IPS-15b (cell line): Measurements from ENCODE around the gene INHBC.

Experiments
- H3K27me3 ChIP-seq: one replicate; pipeline ENCODE4 v1.6.1; 2013; ENCODE audit warnings: low read length; ENCODE audit not compliant: control insufficient read depth, insufficient read depth
- H3K36me3 ChIP-seq: one replicate; pipeline ENCODE4 v1.6.1; 2013; ENCODE audit warnings: low read length; ENCODE audit not compliant: control insufficient read depth, insufficient read depth
- H3K4me1 ChIP-seq: one replicate; pipeline ENCODE4 v1.6.1; 2013; ENCODE audit warnings: mild to moderate bottlenecking, low read length; ENCODE audit not compliant: control insufficient read depth, insufficient read depth
- H3K4me3 ChIP-seq: one replicate; pipeline ENCODE4 v1.5.1; 2013; ENCODE audit warnings: low read depth, low read length
- H3K9ac ChIP-seq: one replicate; pipeline ENCODE4 v1.6.1; 2013; ENCODE audit warnings: low read depth, mild to moderate bottlenecking, low read length
- H3K9me3 ChIP-seq: one replicate; pipeline ENCODE4 v1.6.1; 2013; ENCODE audit warnings: mild to moderate bottlenecking, low read length; ENCODE audit not compliant: control insufficient read depth, insufficient read depth

INHBC gene

DNA sequence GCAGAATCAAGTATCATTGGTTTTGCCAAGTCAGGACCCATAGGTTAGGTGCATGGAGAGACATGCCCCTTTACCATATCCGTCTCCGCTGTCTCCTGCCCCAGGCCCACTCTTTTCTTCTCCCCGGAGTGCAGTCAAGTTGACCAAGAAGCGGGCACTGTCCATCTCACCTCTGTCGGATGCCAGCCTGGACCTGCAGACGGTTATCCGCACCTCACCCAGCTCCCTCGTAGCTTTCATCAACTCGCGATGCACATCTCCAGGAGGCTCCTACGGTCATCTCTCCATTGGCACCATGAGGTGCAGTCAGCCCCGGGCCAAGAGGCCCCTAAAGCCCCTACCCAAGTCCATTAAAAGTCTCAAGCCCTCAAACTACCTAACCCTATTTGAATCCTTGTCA, 30.0 kb downstream of the INHBC start:
- Histone ChIP-seq H3K36me3 (peaks cover 10% of the 10 kb centered on the region), H3K27me3 (no peaks in the 10 kb centered on the region), H3K9ac (no peak overlapping the region), H3K9me3 (no peaks in the 10 kb centered on the region), H3K4me3 (no peak overlapping the region), H3K4me1 (peaks cover 4% of the 10 kb centered on the region)

DNA sequence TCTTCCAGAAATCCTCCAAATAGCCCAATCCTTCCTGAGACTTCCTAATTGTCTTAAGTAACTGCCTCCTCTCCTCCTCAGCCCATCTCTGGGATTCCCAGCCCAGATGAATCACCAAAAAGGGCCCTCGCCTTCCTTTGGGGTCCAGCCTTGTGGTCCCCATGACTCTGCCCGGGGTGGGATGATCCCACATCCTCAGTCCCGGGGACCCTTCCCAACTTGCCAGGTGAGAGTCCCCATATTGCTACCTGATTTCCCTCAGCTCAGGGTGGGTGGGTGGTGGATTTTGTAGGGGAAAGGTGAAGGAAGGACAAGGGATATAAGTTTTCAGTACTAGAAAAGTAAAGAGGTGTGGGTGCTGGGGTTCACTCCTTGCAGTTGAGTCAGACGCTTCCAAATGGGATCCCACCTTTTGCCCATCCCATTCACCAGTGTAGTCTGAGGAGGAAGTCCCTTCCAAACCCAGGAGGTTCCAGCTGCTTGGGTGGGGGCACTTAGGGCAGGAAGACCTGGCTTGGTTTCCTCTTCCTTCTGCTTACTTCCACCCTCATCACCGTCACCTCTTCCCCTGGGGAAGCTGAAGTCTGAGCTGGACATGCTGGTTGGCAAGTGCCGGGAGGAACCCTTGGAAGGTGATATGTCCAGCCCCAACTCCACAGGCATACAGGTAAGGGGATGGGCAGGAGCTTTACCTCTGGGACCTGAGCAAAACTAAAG, 30.6 kb downstream of the INHBC start:
- Histone ChIP-seq H3K27me3 (no peaks in the 10 kb centered on the region), H3K4me1 (peaks cover 4% of the 10 kb centered on the region)

DNA sequence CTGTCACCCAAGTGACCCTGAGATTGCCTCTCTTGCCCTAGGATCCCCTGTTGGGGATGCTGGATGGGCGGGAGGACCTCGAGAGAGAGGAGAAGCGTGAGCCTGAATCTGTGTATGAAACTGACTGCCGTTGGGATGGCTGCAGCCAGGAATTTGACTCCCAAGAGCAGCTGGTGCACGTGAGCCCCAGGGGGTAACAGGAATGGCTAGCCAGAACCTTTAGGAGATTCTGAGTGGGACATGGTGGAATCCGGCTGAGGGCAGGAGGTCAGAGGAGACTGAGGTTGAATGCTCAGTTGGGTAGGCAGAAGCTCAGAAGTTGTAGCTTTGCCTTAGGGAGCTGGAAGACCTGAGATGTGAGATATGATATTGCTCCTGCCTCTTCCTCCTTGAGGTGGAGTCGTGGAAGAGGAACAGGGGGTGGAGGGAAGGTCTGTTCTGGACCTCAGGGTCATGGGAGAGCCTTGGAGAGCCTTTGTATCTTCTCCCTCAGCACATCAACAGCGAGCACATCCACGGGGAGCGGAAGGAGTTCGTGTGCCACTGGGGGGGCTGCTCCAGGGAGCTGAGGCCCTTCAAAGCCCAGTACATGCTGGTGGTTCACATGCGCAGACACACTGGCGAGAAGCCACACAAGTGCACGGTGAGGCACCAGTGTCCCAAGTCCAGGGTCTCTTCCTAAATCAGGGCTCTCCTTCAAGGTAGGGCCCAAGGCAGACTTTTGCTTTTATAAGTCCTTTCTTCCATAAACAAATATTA, 31.3 kb downstream of the INHBC start:
- Histone ChIP-seq H3K9ac (no peak overlapping the region), H3K27me3 (no peaks in the 10 kb centered on the region), H3K4me1 (peaks cover 4% of the 10 kb centered on the region), H3K9me3 (no peaks in the 10 kb centered on the region), H3K36me3 (peaks cover 16% of the 10 kb centered on the region), H3K4me3 (no peak overlapping the region)

More for the DNA sequence above, 30.6 kb downstream of the INHBC start:
- no peaks in the 10 kb centered on the region for H3K9me3 ChIP-seq
- H3K36me3 ChIP-seq, result peaks cover 12% of the 10 kb centered on the region
- no peak overlapping the region for H3K9ac ChIP-seq
- H3K4me3 ChIP-seq, result no peak overlapping the region

DNA sequence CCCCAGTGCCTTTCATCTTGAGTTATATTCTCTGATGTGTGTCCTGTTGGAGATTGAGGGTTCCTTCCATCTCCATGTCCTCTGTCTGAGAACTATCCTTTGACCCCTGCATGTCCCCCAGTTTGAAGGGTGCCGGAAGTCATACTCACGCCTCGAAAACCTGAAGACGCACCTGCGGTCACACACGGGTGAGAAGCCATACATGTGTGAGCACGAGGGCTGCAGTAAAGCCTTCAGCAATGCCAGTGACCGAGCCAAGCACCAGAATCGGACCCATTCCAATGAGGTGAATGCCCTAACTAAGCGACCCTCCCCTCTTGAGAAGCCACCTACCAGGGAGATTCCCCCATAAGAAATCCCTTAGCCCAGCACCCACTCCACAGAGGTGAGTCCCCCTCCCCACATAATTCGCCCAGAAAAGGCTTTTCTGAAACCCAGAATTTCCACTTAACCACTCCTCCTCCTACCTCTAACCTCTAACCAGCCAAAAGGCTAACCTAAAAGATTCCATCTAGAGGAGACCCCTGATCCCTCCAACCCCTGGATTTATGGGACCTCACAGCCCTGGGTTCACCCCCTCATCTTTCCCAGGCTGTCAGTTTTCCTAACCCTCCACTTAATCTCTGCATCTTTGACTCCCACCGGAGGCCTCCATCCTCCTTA, 32.8 kb downstream of the INHBC start:
- Histone ChIP-seq H3K4me3 (no peak overlapping the region), H3K27me3 (peaks cover 7% of the 10 kb centered on the region), H3K4me1 (peaks cover 4% of the 10 kb centered on the region), H3K9me3 (no peaks in the 10 kb centered on the region), H3K36me3 (peaks cover 16% of the 10 kb centered on the region), H3K9ac (no peak overlapping the region)

DNA sequence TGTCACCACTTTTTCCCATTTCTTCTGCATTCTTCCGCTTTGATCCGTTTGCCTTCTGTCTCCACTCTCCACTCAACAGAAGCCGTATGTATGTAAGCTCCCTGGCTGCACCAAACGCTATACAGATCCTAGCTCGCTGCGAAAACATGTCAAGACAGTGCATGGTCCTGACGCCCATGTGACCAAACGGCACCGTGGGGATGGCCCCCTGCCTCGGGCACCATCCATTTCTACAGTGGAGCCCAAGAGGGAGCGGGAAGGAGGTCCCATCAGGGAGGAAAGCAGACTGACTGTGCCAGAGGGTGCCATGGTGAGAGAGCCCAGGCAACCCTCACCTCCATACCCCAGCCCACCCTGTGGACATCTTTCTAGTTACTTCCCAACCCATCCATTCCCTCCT, 33.3 kb downstream of the INHBC start:
- H3K9me3 ChIP-seq, result no peaks in the 10 kb centered on the region
- H3K4me3 ChIP-seq, result no peak overlapping the region
- peaks cover 16% of the 10 kb centered on the region for H3K36me3 ChIP-seq
- peaks cover 13% of the 10 kb centered on the region for H3K27me3 ChIP-seq
- peaks cover 2% of the 10 kb centered on the region for H3K4me1 ChIP-seq
- no peak overlapping the region for H3K9ac ChIP-seq

DNA sequence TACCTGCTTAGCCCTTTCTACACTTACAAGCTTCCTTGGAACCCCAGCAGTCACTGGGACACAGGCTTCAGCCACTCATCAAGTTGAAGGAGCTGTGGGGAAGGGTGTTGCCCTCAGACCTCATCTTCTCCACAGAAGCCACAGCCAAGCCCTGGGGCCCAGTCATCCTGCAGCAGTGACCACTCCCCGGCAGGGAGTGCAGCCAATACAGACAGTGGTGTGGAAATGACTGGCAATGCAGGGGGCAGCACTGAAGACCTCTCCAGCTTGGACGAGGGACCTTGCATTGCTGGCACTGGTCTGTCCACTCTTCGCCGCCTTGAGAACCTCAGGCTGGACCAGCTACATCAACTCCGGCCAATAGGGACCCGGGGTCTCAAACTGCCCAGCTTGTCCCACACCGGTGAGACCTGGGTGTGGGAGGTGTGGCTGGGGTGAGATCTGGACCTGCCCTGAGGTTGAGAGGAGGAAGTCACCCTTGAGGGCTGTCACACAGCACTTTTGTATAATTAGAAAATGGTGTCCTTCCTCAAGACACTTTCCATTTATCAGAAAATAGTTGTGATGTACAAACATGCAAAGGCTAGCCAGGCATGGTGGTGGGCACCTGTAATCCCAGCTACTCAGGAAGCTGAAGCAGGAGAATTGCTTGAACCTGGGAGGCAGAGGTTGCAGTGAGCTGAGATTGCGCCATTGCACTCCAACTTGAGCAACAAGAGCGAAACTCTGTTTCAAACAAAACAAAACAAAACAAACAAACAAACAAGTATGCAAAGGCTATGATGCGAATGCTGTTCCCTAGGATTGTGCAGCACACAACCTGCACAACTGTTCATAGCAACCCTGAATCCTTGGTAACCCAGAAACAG, 34.9 kb downstream of the INHBC start:
- Histone ChIP-seq H3K36me3 (peaks cover 16% of the 10 kb centered on the region), H3K9me3 (no peaks in the 10 kb centered on the region), H3K27me3 (peaks cover 26% of the 10 kb centered on the region), H3K4me3 (no peak overlapping the region), H3K9ac (no peak overlapping the region), H3K4me1 (no peaks in the 10 kb centered on the region)

DNA sequence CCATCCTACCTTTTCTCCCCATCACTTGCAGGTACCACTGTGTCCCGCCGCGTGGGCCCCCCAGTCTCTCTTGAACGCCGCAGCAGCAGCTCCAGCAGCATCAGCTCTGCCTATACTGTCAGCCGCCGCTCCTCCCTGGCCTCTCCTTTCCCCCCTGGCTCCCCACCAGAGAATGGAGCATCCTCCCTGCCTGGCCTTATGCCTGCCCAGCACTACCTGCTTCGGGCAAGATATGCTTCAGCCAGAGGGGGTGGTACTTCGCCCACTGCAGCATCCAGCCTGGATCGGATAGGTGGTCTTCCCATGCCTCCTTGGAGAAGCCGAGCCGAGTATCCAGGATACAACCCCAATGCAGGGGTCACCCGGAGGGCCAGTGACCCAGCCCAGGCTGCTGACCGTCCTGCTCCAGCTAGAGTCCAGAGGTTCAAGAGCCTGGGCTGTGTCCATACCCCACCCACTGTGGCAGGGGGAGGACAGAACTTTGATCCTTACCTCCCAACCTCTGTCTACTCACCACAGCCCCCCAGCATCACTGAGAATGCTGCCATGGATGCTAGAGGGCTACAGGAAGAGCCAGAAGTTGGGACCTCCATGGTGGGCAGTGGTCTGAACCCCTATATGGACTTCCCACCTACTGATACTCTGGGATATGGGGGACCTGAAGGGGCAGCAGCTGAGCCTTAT, 35.8 kb downstream of the INHBC start:
- Histone ChIP-seq H3K36me3 (peaks cover 16% of the 10 kb centered on the region), H3K9me3 (no peaks in the 10 kb centered on the region), H3K4me3 (no peak overlapping the region), H3K4me1 (no peaks in the 10 kb centered on the region), H3K27me3 (peaks cover 35% of the 10 kb centered on the region), H3K9ac (no peak overlapping the region)

DNA sequence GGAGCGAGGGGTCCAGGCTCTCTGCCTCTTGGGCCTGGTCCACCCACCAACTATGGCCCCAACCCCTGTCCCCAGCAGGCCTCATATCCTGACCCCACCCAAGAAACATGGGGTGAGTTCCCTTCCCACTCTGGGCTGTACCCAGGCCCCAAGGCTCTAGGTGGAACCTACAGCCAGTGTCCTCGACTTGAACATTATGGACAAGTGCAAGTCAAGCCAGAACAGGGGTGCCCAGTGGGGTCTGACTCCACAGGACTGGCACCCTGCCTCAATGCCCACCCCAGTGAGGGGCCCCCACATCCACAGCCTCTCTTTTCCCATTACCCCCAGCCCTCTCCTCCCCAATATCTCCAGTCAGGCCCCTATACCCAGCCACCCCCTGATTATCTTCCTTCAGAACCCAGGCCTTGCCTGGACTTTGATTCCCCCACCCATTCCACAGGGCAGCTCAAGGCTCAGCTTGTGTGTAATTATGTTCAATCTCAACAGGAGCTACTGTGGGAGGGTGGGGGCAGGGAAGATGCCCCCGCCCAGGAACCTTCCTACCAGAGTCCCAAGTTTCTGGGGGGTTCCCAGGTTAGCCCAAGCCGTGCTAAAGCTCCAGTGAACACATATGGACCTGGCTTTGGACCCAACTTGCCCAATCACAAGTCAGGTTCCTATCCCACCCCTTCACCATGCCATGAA, 36.5 kb downstream of the INHBC start:
- H3K4me3 ChIP-seq, result no peak overlapping the region
- no peaks in the 10 kb centered on the region for H3K9me3 ChIP-seq
- no peaks in the 10 kb centered on the region for H3K4me1 ChIP-seq
- peaks cover 42% of the 10 kb centered on the region for H3K27me3 ChIP-seq
- H3K36me3 ChIP-seq, result peaks cover 13% of the 10 kb centered on the region
- no peak overlapping the region for H3K9ac ChIP-seq

DNA sequence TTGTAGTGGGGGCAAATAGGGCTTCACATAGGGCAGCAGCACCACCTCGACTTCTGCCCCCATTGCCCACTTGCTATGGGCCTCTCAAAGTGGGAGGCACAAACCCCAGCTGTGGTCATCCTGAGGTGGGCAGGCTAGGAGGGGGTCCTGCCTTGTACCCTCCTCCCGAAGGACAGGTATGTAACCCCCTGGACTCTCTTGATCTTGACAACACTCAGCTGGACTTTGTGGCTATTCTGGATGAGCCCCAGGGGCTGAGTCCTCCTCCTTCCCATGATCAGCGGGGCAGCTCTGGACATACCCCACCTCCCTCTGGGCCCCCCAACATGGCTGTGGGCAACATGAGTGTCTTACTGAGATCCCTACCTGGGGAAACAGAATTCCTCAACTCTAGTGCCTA, 37.1 kb downstream of the INHBC start:
- Histone ChIP-seq H3K36me3 (peaks cover 12% of the 10 kb centered on the region), H3K9ac (no peak overlapping the region)

DNA sequence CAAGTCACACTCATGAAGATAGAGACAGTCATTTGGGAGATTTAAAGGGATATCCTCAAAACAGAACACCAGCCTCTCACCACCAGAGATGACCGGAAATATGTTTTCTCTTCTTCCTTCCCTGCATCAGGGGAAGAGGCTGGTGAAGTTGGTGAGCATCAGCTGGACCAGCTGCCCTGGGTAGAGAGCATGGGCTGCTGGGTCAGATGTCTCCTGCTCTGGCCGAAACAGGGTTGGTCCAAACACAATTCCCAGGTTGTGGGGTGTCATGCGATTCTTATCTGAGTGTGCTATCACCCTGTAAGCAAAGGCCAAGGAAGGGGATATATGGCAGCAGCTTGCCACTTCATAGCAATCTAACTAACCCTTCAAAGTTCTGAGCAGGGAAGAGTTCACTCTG, 37.8 kb downstream of the INHBC start:
- H3K9ac ChIP-seq, result no peak overlapping the region
- H3K4me1 ChIP-seq, result peaks cover 6% of the 10 kb centered on the region
- peaks cover 54% of the 10 kb centered on the region for H3K27me3 ChIP-seq
- peaks cover 12% of the 10 kb centered on the region for H3K36me3 ChIP-seq
- no peak overlapping the region for H3K4me3 ChIP-seq
- no peaks in the 10 kb centered on the region for H3K9me3 ChIP-seq

More for the DNA sequence above, 37.1 kb downstream of the INHBC start:
- Histone ChIP-seq H3K4me1 (peaks cover 3% of the 10 kb centered on the region), H3K27me3 (peaks cover 48% of the 10 kb centered on the region), H3K4me3 (no peak overlapping the region), H3K9me3 (no peaks in the 10 kb centered on the region)
